Measurements from ENCODE around the gene PDGFD. TPM values are rescaled to one million over a fixed set of nuclear protein-coding genes. Genes with fewer than 3 reads are reported as not detected.

Gene PDGFD
- total RNA-seq, 1 donor from 2014 or later, result 10.9 TPM

DNA sequence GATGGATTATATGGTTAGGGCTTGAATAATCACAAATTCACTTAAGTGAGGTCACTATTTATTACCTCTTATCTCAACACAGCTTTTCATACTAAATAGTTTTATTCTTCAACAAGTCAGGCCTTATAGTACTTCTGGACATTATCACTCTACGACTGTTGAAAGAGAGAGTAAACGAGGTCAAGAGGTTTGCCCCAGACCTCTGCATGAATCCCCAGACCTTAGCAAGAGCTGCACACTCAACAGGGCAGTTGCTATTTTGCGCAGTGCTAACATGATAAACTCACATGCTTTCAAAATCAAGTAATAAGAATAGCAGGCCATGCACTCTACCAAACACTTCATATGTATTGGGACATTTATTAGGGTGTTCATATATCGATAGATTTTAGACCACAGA, 67.0 kb downstream of the PDGFD start:
- no peaks in the 10 kb centered on the region for H3K36me3 ChIP-seq
- no peaks in the 10 kb centered on the region for H3K27me3 ChIP-seq (ENCODE audit: low read depth)
- DNase-seq, result no peak
- no peak overlapping the region for H3K4me3 ChIP-seq
- intact Hi-C loops (cut with micrococcal nuclease), result no loop called here
- TF ChIP-seq, protein P1, sequence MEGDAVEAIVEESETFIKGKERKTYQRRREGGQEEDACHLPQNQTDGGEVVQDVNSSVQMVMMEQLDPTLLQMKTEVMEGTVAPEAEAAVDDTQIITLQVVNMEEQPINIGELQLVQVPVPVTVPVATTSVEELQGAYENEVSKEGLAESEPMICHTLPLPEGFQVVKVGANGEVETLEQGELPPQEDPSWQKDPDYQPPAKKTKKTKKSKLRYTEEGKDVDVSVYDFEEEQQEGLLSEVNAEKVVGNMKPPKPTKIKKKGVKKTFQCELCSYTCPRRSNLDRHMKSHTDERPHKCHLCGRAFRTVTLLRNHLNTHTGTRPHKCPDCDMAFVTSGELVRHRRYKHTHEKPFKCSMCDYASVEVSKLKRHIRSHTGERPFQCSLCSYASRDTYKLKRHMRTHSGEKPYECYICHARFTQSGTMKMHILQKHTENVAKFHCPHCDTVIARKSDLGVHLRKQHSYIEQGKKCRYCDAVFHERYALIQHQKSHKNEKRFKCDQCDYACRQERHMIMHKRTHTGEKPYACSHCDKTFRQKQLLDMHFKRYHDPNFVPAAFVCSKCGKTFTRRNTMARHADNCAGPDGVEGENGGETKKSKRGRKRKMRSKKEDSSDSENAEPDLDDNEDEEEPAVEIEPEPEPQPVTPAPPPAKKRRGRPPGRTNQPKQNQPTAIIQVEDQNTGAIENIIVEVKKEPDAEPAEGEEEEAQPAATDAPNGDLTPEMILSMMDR (IDR thresholded peaks at IDR 0.05; ENCODE audit: borderline replicate concordance), result no peak
- H3K27ac ChIP-seq (replicated peaks), result peak overlapping the region; percentile 41
- peaks cover 7% of the 10 kb centered on the region for H3K9me3 ChIP-seq (replicated peaks)
- peaks cover 27% of the 10 kb centered on the region for H3K4me1 ChIP-seq

DNA sequence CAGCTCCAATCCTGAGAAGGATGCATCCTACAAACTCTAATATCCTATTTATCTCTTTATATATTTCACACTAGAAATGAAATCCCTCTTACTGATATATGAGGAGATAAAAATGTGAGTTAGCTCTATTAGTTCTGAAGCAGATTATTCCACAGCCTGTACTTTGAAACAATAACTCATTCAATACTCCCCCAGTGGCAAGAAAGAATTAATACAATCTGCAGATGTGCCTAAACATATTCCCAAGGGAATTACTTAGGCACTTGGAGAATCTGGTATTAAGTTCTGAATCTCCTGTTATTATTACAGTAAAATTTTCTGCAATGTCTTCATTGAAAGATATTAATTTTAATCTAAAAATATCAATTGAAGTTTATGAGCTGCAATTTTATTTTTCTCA, 68.2 kb downstream of the PDGFD start:
- no peak for DNase-seq
- Histone ChIP-seq H3K4me3 (no peak overlapping the region), H3K27me3 (ENCODE audit: low read depth) (no peaks in the 10 kb centered on the region), H3K9me3 (replicated peaks) (no peaks in the 10 kb centered on the region), H3K4me1 (peaks cover 38% of the 10 kb centered on the region), H3K27ac (replicated peaks) (no peak overlapping the region), H3K36me3 (no peaks in the 10 kb centered on the region)
- intact Hi-C loops (cut with micrococcal nuclease), result no loop called here
- TF ChIP-seq, protein P1 (IDR thresholded peaks at IDR 0.05; ENCODE audit: borderline replicate concordance), result peak; percentile 13

DNA sequence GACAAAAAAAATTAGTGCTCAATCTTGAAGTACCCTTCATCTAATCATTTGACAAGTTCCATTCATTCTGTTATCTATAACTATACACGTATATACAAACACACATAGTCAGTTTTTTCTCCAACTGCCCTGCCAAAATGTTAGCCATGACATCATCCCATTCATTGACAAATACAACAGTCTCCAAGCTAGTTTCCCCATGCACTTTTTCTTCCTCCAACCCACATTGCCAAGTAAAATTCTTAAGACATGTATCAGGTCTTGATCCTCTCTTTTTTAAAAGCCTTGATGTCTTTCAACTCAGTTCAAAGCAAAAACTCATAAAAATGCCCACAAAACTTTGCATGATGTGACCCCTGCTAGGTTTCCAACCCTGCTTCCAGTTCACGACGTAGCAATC, 69.4 kb downstream of the PDGFD start:
- TF ChIP-seq, protein P1 (IDR thresholded peaks at IDR 0.05; ENCODE audit: borderline replicate concordance), result no peak

DNA sequence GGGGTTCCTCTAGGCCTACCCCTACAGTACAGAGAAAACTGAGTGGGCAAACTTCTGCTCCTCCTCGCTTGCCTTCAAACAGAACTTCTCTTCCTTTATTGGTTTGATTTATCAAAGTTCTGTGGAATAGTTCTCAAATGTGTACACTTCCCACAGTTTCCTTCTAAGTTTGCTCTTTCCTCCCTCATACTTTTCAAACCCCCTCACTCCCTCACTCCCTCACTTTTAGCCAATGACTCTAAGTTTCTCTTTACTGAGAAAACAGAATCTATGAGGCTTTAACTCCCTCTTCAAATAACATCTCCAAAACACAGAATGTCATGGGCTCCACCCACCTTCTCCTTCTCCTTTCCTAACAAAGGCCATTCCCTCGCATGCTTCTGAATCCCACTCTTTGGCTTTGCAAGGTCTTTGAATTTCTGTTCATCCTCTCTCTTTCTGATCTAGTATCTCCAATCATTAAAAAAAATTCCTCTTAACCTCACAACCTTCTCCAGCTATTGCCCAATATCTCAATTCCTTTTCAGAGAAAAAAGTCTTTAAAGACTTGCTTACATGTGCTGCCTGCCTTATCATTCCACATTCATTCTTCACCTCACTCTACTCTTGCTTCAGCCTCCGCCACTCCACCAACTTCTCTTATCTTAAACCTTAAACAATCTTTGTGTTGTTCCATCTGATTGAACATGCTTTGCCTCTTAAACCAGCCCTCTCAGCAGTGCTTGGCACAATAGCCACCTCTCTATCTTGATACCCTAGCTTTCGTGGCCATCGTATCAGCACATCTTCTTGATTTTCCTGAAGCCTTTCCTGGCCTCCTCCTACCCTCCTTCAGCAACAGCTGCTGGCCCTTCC, 70.3 kb downstream of the PDGFD start:
- intact Hi-C loops (cut with micrococcal nuclease), result no loop called here
- no peaks in the 10 kb centered on the region for H3K36me3 ChIP-seq
- no peak for DNase-seq
- H3K9me3 ChIP-seq (replicated peaks), result no peaks in the 10 kb centered on the region
- TF ChIP-seq, protein P1 (IDR thresholded peaks at IDR 0.05; ENCODE audit: borderline replicate concordance), result no peak
- peaks cover 42% of the 10 kb centered on the region for H3K4me1 ChIP-seq
- H3K27ac ChIP-seq (replicated peaks), result no peak overlapping the region
- no peaks in the 10 kb centered on the region for H3K27me3 ChIP-seq (ENCODE audit: low read depth)
- H3K4me3 ChIP-seq, result no peak overlapping the region

More for the DNA sequence above, 69.4 kb downstream of the PDGFD start:
- Histone ChIP-seq H3K4me1 (peaks cover 42% of the 10 kb centered on the region), H3K9me3 (replicated peaks) (no peaks in the 10 kb centered on the region), H3K27me3 (ENCODE audit: low read depth) (no peaks in the 10 kb centered on the region), H3K36me3 (no peaks in the 10 kb centered on the region), H3K4me3 (no peak overlapping the region), H3K27ac (replicated peaks) (no peak overlapping the region)
- intact Hi-C loops (cut with micrococcal nuclease), result no loop called here
- DNase-seq, result no peak

DNA sequence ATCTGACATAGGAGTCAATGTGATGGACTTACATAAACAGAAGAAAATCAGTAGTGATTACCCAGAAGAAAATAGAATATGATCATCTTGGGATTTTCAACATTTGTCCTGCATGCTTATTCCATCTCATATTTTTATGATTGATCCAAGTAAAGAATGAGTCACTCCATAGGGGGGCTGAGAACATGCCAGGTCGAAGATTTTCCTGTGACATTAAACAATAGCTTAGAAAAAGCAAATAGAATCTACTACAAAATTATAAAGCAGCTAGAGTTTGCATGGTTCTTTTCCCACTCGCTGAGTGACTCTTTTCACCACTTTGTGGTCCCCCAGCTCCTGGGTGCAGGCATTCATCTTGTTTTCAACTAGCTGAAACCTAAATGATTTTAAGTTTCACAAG, 71.2 kb downstream of the PDGFD start:
- Histone ChIP-seq H3K27me3 (ENCODE audit: low read depth) (no peaks in the 10 kb centered on the region), H3K4me3 (no peak overlapping the region), H3K4me1 (peaks cover 41% of the 10 kb centered on the region), H3K36me3 (no peaks in the 10 kb centered on the region), H3K9me3 (replicated peaks) (no peaks in the 10 kb centered on the region), H3K27ac (replicated peaks) (no peak overlapping the region)
- TF ChIP-seq, protein P1 (IDR thresholded peaks at IDR 0.05; ENCODE audit: borderline replicate concordance), result no peak
- intact Hi-C loops (cut with micrococcal nuclease), result no loop called here
- DNase-seq, result no peak
